Right lung (tissue), 5 donors: Measurements from ENCODE around the gene ATCAY. TPM values are rescaled to one million over a fixed set of nuclear protein-coding genes. Genes with fewer than 3 reads are reported as not detected.
"Not testable (repeated sequence)": the region's sequence is repeated elsewhere in the genome, so short reads cannot be mapped to it uniquely, and the experiment has no call there.

Experiments
- DNase-seq, 2 donors: peaks; one replicate each; pipeline ENCODE4 v3.0.0-alpha.2; 2013
- polyA plus RNA-seq, 5 donors: library from polyadenylated mRNA; unstranded; fragments of 120-200 nt; gene quantifications; one replicate each; pipeline versions ENCODE4 v1.2.1 to v1.2.3, GENCODE V29; 2013; ENCODE audit warnings: inconsistent platforms in 1 of 5, low replicate concordance in 1 of 5; ENCODE audit not compliant: insufficient read length in 5 of 5, insufficient read depth in 1 of 5

ATCAY gene
- polyA plus RNA-seq, 5 donors: 0.13 to 0.30 (median 0.23) TPM

GRCh38 chr19:3947316-3947933 is 66.9 kb downstream of the ATCAY start:
- DNase-seq: not testable (repeated sequence)

- no peak for DNase-seq
Measured at GRCh38 chr19:3949294-3949693, 68.8 kb downstream of the ATCAY start.

- DNase-seq: no peak
Measured at GRCh38 chr19:3949997-3950859, 69.7 kb downstream of the ATCAY start.

GRCh38 chr19:3950871-3951861 is 70.7 kb downstream of the ATCAY start:
- DNase-seq: no peak

GRCh38 chr19:3952755-3953276 is 72.3 kb downstream of the ATCAY start:
- not testable (repeated sequence) for DNase-seq

- no peak for DNase-seq
Measured at GRCh38 chr19:3954107-3954506, 73.6 kb downstream of the ATCAY start.

GRCh38 chr19:3955276-3955675 is 74.8 kb downstream of the ATCAY start:
- not testable (repeated sequence) for DNase-seq

- DNase-seq: no peak
Measured at GRCh38 chr19:3955688-3956087, 75.2 kb downstream of the ATCAY start.

GRCh38 chr19:3958836-3959765 is 78.6 kb downstream of the ATCAY start:
- no peak for DNase-seq

GRCh38 chr19:3959766-3960131 is 79.3 kb downstream of the ATCAY start:
- DNase-seq: no peak

- no peak for DNase-seq
Measured at GRCh38 chr19:3961007-3961406, 80.5 kb downstream of the ATCAY start.

- no peak for DNase-seq
Measured at GRCh38 chr19:3963458-3964255, 83.2 kb downstream of the ATCAY start.

- no peak for DNase-seq
Measured at GRCh38 chr19:3964256-3965194, 84.0 kb downstream of the ATCAY start.

GRCh38 chr19:3966051-3967017 is 85.8 kb downstream of the ATCAY start:
- DNase-seq: no peak

- not testable (repeated sequence) for DNase-seq
Measured at GRCh38 chr19:3967983-3968382, 87.5 kb downstream of the ATCAY start.

GRCh38 chr19:3968556-3969434 is 88.3 kb downstream of the ATCAY start:
- peak; percentile 89 to 94 for DNase-seq
